GM12891 (cell line): ENCODE data around the gene SCN4A.

ENCODE experiments used
- POLR2AphosphoS5 ChIP-seq: IDR thresholded peaks from 2 replicates; pipeline ENCODE4 v1.6.1; 2011; ENCODE audit warnings: low read depth, low read length, control low read depth
- SPI1 ChIP-seq: IDR thresholded peaks from 2 replicates; pipeline ENCODE4 v1.6.1; 2011; ENCODE audit warnings: low read depth, low read length, control low read depth

DNA sequence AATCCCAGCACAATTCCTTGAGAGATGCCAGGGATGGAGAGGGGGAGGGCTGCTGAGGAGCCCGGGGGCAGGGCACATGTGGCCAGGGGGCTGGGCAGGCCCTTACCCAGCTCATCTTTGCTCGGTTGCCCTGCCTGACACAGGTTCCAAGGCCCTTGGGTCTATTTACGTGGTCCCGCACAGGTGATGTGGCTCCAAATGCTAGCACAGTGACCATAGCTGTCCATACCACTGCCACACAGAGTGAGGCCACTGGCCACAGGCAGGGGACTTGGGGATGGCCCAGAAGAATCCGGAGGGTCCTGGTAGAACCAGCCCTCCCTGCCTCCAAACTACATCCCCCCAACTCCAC, 15.4 kb upstream of the SCN4A start:
- TF ChIP-seq POLR2AphosphoS5 (no peak), SPI1 (no peak)
